Measurements from ENCODE around the gene NXPE3. TPM values are rescaled to one million over a fixed set of nuclear protein-coding genes. Genes with fewer than 3 reads are reported as not detected.

Gene NXPE3
- total RNA-seq, 1 donor from 2014 or later, result 15.9 TPM

- peaks cover 7% of the 10 kb centered on the region for H3K36me3 ChIP-seq
- intact Hi-C loops (cut with DNase I), result no loop called here
- no peak for DNase-seq
- no peak overlapping the region for H3K4me3 ChIP-seq
- no peaks in the 10 kb centered on the region for H3K9me3 ChIP-seq
- peaks cover 14% of the 10 kb centered on the region for H3K4me1 ChIP-seq
- TF ChIP-seq, protein P1, sequence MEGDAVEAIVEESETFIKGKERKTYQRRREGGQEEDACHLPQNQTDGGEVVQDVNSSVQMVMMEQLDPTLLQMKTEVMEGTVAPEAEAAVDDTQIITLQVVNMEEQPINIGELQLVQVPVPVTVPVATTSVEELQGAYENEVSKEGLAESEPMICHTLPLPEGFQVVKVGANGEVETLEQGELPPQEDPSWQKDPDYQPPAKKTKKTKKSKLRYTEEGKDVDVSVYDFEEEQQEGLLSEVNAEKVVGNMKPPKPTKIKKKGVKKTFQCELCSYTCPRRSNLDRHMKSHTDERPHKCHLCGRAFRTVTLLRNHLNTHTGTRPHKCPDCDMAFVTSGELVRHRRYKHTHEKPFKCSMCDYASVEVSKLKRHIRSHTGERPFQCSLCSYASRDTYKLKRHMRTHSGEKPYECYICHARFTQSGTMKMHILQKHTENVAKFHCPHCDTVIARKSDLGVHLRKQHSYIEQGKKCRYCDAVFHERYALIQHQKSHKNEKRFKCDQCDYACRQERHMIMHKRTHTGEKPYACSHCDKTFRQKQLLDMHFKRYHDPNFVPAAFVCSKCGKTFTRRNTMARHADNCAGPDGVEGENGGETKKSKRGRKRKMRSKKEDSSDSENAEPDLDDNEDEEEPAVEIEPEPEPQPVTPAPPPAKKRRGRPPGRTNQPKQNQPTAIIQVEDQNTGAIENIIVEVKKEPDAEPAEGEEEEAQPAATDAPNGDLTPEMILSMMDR (IDR thresholded peaks at IDR 0.05), result no peak
- ATAC-seq, result no peak
- H3K27ac ChIP-seq, result no peak overlapping the region
- no peaks in the 10 kb centered on the region for H3K27me3 ChIP-seq
Measured at GRCh38 chr3:101806491-101806890, 27.5 kb downstream of the NXPE3 start.

DNA sequence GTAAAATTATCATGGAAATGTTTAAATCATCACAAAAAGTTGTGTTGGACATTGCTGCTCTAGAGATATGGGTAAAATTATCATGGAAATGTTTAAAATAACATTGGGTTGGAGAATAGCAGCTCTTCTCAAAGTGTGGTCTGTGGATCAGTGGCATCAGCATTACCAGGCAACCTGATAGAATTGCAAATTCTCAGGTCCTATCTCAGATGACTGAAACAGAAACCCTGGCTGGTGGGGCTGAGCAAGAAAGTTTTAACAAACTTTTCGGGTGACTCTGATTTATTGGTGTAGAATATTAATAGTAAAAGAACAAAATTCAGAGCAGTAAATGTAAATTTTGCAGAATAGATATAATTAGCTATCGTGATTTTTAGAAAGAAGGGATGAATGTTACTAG lies 28.9 kb downstream of the NXPE3 start:
- Histone ChIP-seq H3K9me3 (no peaks in the 10 kb centered on the region), H3K36me3 (no peaks in the 10 kb centered on the region), H3K4me1 (peaks cover 14% of the 10 kb centered on the region), H3K27ac (no peak overlapping the region), H3K4me3 (no peak overlapping the region), H3K27me3 (no peaks in the 10 kb centered on the region)
- intact Hi-C loops (cut with DNase I), result no loop called here
- ATAC-seq (no peak), DNase-seq (no peak)
- TF ChIP-seq, protein P1 (IDR thresholded peaks at IDR 0.05), result no peak

DNA sequence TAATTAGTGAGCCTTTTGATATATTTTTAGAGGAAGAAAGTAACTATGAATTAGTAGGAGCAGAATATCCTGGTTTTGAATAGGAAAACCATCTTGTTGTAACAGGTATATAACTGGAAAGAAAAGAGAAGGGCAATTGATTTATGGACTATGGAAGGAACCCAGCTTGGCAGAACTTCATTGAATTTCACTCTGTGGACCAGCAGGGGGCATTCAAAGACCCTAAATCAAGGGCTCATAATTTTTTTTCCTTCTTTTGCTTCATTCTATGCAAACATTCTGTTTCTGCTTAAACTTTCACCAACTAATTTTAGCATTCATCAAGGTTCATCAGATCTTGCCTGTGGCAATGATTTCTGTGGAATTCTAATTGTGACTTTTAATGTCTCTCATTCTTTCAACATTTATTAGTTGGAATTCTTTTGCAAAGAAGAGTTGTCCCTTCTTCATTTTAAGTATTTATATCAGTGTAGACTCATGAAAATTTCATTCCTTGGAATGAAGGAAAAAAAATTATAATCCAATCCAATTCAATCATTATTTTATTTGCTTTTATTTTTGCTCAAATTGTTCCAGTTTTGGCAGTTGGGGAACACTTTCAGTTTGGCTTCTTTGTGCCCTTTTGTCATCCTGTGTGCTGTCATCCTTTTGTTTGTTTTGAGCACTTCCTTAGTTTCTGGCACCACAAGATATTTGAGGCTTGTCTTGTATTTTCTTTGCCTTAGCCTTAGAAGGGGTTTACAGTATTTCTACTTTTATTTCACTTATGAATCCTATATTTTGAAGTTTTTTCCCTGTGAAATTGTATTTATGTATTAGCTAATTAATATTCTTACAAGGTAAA lies 30.4 kb downstream of the NXPE3 start:
- Histone ChIP-seq H3K27me3 (no peaks in the 10 kb centered on the region), H3K9me3 (no peaks in the 10 kb centered on the region), H3K36me3 (no peaks in the 10 kb centered on the region), H3K27ac (peak overlapping the region; percentile 32), H3K4me3 (no peak overlapping the region), H3K4me1 (peaks cover 11% of the 10 kb centered on the region)
- ATAC-seq, result peak; percentile 82
- no peak for DNase-seq
- intact Hi-C loops (cut with DNase I), result loop anchor here (5.0 kb wide), 1 partner anchor 418 kb away; no protein-coding TSS in a partner anchor
- TF ChIP-seq, protein P1 (IDR thresholded peaks at IDR 0.05), result peak; percentile 77

GRCh38 chr3:101810022-101810418 lies 31.0 kb downstream of the NXPE3 start:
- H3K9me3 ChIP-seq, result no peaks in the 10 kb centered on the region
- no peak overlapping the region for H3K4me3 ChIP-seq
- DNase-seq (no peak), ATAC-seq (no peak)
- peak overlapping the region; percentile 32 for H3K27ac ChIP-seq
- no peaks in the 10 kb centered on the region for H3K36me3 ChIP-seq
- H3K27me3 ChIP-seq, result no peaks in the 10 kb centered on the region
- intact Hi-C loops (cut with DNase I), result loop anchor here (5.0 kb wide), 1 partner anchor 417 kb away; no protein-coding TSS in a partner anchor
- TF ChIP-seq, protein P1 (IDR thresholded peaks at IDR 0.05), result no peak
- H3K4me1 ChIP-seq, result peaks cover 11% of the 10 kb centered on the region

DNA sequence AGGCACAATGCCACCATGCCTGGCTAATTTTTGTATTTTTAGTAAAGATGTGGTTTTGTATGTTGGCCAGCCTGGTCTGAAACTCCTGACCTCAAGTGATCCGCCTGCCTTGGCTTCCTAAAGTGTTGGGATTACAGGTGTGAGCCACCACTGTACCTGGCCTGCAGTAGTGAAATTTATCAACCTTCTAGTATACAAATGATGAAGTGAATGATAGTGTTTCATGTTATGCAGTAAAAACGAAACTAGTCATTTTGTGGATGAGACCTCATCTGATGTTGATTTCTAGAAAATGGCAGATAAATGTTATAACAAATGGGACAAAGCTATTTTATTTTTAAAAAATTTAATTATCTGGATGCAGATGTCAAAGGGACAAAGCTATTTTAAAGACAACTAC lies 32.9 kb downstream of the NXPE3 start:
- Histone ChIP-seq H3K36me3 (no peaks in the 10 kb centered on the region), H3K4me1 (peaks cover 11% of the 10 kb centered on the region), H3K9me3 (no peaks in the 10 kb centered on the region), H3K27ac (no peak overlapping the region), H3K4me3 (no peak overlapping the region), H3K27me3 (no peaks in the 10 kb centered on the region)
- ATAC-seq, result no peak
- intact Hi-C loops (cut with DNase I), result loop anchor here (5.0 kb wide), 1 partner anchor 415 kb away; no protein-coding TSS in a partner anchor
- no peak for DNase-seq
- TF ChIP-seq, protein P1 (IDR thresholded peaks at IDR 0.05), result no peak

Data from upper lobe of right lung (tissue), 1 donor.